ENCODE measurements around the gene ITM2C.

Gene ITM2C

DNA sequence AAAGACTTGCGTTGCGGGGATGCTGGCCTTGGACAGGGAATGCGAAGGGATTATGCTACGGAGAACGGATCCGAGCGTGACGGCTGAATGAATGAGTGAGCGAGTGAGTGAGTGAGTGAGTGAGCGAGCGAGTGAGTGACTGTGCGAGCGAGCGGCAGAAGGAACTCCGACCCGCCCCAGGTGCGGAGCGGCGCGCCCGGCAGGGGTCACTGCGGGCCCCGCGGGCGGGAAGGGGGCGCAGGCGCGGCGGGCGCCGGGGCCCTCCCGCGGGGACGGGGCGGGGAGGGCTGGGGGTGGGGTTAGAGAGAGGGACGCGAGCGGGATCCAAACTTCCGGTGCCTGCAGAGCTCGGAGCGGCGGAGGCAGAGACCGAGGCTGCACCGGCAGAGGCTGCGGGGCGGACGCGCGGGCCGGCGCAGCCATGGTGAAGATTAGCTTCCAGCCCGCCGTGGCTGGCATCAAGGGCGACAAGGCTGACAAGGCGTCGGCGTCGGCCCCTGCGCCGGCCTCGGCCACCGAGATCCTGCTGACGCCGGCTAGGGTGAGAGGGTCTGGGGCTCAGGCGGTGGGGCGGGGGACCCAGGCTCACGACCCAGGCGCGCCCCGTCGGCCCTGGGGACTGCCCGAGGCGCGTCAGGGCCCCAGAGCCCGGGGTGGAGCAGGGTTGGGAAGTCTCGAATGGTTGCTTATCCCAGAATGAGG, at the start of gene ITM2C (continued):
- TF ChIP-seq ZNF473 (tag by site-specific recombination; IDR thresholded peaks at IDR 0.05) (no peak), MZF1 (tag by site-specific recombination; IDR thresholded peaks at IDR 0.05; ENCODE audit: borderline replicate concordance) (peak; percentile 30; the same call in 1 of the 2 replicates), ZNF76 (tag by site-specific recombination; IDR thresholded peaks at IDR 0.05; ENCODE audit: borderline replicate concordance, low read depth) (no peak), ZBTB7A (tag by site-specific recombination; IDR thresholded peaks at IDR 0.05; ENCODE audit: low read depth) (0 out of 2 replicates have a peak, but pooled peaks have one; percentile 55), ZNF202 (tag by site-specific recombination; IDR thresholded peaks at IDR 0.05; ENCODE audit: borderline replicate concordance) (no peak), TCF7L2 (IDR thresholded peaks at IDR 0.05; ENCODE audit: borderline replicate concordance, low read depth, low read length) (no peak), ZNF10 (tag by site-specific recombination; IDR thresholded peaks at IDR 0.05) (no peak), GLIS2 (tag by site-specific recombination; IDR thresholded peaks at IDR 0.05) (0 out of 2 replicates have a peak, but pooled peaks have one; percentile 67), ZNF623 (tag by site-specific recombination; IDR thresholded peaks at IDR 0.05) (no peak), ZFP41 (tag by site-specific recombination; IDR thresholded peaks at IDR 0.05; ENCODE audit: borderline replicate concordance) (no peak), ZNF2 (tag by site-specific recombination; IDR thresholded peaks at IDR 0.05) (0 out of 2 replicates have a peak, but pooled peaks have one; percentile 37), MYNN (tag by site-specific recombination; IDR thresholded peaks at IDR 0.05; ENCODE audit: borderline replicate concordance) (no peak)
- TF ChIP-seq, protein P1, sequence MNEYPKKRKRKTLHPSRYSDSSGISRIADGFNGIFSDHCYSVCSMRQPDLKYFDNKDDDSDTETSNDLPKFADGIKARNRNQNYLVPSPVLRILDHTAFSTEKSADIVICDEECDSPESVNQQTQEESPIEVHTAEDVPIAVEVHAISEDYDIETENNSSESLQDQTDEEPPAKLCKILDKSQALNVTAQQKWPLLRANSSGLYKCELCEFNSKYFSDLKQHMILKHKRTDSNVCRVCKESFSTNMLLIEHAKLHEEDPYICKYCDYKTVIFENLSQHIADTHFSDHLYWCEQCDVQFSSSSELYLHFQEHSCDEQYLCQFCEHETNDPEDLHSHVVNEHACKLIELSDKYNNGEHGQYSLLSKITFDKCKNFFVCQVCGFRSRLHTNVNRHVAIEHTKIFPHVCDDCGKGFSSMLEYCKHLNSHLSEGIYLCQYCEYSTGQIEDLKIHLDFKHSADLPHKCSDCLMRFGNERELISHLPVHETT (tag by site-specific recombination; IDR thresholded peaks at IDR 0.05): no peak
- TF ChIP-seq, protein P2, sequence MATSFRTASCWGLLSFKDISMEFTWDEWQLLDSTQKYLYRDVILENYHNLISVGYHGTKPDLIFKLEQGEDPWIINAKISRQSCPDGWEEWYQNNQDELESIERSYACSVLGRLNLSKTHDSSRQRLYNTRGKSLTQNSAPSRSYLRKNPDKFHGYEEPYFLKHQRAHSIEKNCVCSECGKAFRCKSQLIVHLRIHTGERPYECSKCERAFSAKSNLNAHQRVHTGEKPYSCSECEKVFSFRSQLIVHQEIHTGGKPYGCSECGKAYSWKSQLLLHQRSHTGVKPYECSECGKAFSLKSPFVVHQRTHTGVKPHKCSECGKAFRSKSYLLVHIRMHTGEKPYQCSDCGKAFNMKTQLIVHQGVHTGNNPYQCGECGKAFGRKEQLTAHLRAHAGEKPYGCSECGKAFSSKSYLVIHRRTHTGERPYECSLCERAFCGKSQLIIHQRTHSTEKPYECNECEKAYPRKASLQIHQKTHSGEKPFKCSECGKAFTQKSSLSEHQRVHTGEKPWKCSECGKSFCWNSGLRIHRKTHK (tag by site-specific recombination; IDR thresholded peaks at IDR 0.05): no peak
- TF ChIP-seq, protein P3, sequence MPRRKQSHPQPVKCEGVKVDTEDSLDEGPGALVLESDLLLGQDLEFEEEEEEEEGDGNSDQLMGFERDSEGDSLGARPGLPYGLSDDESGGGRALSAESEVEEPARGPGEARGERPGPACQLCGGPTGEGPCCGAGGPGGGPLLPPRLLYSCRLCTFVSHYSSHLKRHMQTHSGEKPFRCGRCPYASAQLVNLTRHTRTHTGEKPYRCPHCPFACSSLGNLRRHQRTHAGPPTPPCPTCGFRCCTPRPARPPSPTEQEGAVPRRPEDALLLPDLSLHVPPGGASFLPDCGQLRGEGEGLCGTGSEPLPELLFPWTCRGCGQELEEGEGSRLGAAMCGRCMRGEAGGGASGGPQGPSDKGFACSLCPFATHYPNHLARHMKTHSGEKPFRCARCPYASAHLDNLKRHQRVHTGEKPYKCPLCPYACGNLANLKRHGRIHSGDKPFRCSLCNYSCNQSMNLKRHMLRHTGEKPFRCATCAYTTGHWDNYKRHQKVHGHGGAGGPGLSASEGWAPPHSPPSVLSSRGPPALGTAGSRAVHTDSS (tag by site-specific recombination; IDR thresholded peaks at IDR 0.05): no peak
- TF ChIP-seq, protein P4, sequence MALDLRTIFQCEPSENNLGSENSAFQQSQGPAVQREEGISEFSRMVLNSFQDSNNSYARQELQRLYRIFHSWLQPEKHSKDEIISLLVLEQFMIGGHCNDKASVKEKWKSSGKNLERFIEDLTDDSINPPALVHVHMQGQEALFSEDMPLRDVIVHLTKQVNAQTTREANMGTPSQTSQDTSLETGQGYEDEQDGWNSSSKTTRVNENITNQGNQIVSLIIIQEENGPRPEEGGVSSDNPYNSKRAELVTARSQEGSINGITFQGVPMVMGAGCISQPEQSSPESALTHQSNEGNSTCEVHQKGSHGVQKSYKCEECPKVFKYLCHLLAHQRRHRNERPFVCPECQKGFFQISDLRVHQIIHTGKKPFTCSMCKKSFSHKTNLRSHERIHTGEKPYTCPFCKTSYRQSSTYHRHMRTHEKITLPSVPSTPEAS (tag by site-specific recombination; IDR thresholded peaks at IDR 0.05): no peak
- TF ChIP-seq, protein P5, sequence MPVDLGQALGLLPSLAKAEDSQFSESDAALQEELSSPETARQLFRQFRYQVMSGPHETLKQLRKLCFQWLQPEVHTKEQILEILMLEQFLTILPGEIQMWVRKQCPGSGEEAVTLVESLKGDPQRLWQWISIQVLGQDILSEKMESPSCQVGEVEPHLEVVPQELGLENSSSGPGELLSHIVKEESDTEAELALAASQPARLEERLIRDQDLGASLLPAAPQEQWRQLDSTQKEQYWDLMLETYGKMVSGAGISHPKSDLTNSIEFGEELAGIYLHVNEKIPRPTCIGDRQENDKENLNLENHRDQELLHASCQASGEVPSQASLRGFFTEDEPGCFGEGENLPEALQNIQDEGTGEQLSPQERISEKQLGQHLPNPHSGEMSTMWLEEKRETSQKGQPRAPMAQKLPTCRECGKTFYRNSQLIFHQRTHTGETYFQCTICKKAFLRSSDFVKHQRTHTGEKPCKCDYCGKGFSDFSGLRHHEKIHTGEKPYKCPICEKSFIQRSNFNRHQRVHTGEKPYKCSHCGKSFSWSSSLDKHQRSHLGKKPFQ (tag by site-specific recombination; IDR thresholded peaks at IDR 0.05): no peak
- TF ChIP-seq, protein P6, sequence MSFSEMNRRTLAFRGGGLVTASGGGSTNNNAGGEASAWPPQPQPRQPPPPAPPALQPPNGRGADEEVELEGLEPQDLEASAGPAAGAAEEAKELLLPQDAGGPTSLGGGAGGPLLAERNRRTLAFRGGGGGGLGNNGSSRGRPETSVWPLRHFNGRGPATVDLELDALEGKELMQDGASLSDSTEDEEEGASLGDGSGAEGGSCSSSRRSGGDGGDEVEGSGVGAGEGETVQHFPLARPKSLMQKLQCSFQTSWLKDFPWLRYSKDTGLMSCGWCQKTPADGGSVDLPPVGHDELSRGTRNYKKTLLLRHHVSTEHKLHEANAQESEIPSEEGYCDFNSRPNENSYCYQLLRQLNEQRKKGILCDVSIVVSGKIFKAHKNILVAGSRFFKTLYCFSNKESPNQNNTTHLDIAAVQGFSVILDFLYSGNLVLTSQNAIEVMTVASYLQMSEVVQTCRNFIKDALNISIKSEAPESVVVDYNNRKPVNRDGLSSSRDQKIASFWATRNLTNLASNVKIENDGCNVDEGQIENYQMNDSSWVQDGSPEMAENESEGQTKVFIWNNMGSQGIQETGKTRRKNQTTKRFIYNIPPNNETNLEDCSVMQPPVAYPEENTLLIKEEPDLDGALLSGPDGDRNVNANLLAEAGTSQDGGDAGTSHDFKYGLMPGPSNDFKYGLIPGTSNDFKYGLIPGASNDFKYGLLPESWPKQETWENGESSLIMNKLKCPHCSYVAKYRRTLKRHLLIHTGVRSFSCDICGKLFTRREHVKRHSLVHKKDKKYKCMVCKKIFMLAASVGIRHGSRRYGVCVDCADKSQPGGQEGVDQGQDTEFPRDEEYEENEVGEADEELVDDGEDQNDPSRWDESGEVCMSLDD (tag by site-specific recombination; IDR thresholded peaks at IDR 0.05): 0 out of 2 replicates have a peak, but pooled peaks have one; percentile 18
- TF ChIP-seq, protein P7, sequence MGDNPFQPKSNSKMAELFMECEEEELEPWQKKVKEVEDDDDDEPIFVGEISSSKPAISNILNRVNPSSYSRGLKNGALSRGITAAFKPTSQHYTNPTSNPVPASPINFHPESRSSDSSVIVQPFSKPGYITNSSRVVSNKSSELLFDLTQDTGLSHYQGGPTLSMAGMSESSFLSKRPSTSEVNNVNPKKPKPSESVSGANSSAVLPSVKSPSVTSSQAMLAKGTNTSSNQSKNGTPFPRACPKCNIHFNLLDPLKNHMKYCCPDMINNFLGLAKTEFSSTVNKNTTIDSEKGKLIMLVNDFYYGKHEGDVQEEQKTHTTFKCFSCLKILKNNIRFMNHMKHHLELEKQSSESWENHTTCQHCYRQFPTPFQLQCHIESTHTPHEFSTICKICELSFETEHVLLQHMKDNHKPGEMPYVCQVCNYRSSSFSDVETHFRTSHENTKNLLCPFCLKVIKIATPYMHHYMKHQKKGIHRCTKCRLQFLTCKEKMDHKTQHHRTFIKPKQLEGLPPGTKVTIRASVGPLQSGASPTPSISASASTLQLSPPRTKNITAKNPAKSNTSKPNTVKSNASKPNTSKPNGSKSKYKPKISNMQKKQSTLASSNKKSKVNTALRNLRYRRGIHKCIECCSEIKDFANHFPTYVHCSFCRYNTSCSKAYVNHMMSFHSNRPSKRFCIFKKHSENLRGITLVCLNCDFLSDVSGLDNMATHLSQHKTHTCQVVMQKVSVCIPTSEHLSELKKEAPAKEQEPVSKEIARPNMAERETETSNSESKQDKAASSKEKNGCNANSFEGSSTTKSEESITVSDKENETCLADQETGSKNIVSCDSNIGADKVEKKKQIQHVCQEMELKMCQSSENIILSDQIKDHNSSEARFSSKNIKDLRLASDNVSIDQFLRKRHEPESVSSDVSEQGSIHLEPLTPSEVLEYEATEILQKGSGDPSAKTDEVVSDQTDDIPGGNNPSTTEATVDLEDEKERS (tag by site-specific recombination; IDR thresholded peaks at IDR 0.05): no peak

Data from HEK293 (cell line).